Activated naive CD4-positive, alpha-beta T cell treated with anti-CD3 and anti-CD28 coated beads, Interleukin-2, amount 50 U/mL, for 72 hours (primary cell): Measurements from ENCODE around the gene SULT1A3. TPM values are rescaled to one million over a fixed set of nuclear protein-coding genes. Genes with fewer than 3 reads are reported as not detected.
"Not testable (repeated sequence)": the region's sequence is repeated elsewhere in the genome, so short reads cannot be mapped to it uniquely, and the experiment has no call there.

Experiments
- ATAC-seq, 2 donors: fragments of 150-1000 bp; cut with Tn5 transposase; 2 replicates each; pipeline ENCODE4 v1.10.0; 2021; ENCODE audit warnings: mild to moderate bottlenecking in 2 of 2, moderate library complexity in 2 of 2
- DNase-seq, 2 donors: peaks; one replicate each; pipeline ENCODE4 v3.0.0; 2021 to 2022; ENCODE audit warnings: low spot score in 2 of 2
- H3K27ac Mint-ChIP-seq, 2 donors: one replicate each; pipeline ENCODE4 v1.8.0; 2022; ENCODE audit warnings: mild to moderate bottlenecking in 2 of 2, mixed read lengths in 2 of 2
- H3K36me3 Mint-ChIP-seq, 2 donors: one replicate each; pipeline ENCODE4 v1.8.0; 2022; ENCODE audit warnings: mixed read lengths in 2 of 2
- H3K9me3 Mint-ChIP-seq, 2 donors: one replicate each; pipeline ENCODE4 v1.8.0; 2022; ENCODE audit warnings: mixed read lengths in 2 of 2
- total RNA-seq, 2 donors: library from RNA; stranded (reverse); gene quantifications; one replicate each; pipeline ENCODE4 v1.2.3, GENCODE V29; 2022

Gene SULT1A3
- total RNA-seq, 2 donors from 2014 or later, result 18.0 to 31.9 TPM

DNA sequence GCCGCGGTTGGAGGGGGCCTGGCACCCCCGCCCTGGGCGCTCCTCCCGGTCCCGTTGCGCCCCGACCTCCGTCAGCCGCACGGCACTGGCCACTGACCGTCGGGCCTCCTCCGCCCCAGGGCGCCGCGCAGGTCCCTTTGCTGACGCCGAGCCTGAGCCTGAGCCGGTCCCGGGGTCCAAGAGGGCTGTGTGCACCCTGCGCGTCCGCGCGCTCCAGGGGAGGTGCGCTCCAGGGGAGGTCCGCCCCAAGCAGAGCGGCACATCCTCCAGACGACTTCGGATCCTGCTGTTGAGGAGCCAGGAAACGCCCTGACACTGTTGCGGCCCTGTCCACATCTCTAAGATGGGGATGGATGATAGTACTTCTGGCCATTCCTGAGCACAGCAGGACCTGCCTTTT lies 7.2 kb downstream of the SULT1A3 start:
- H3K36me3 Mint-ChIP-seq, DNase-seq, H3K27ac Mint-ChIP-seq, H3K9me3 Mint-ChIP-seq: not testable (repeated sequence)
- ATAC-seq, result peak; percentile 51 to 61

DNA sequence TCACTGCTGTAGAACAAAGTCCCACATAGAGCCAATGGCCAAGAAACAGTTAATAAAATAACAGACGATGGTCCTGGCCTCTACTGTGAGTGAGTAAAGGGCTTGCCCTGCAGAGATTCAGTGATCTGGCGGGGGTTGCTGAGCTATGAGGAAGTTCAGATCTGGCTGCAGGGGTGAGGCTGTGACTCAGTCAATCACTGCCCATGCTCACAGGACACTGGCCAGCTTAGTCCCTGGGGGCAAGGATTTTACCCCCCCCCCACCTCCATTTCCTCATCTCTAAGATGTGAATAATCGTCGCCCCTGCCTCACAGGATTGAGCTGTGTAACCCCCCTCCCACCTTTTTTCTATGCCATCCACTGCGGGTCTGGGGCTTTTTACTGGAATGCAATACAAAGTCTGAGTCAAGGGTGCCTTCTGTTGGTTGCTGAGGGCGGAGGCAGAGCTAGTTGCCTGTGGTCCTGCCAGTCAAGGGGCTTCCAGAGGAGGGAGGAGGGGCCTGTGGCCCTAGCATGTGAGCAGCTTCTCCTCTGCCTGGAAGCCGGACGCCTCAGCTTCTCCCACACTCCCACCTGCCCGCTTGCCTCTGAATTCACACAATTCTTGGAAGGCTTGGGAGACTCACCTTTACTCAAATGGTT lies 8.1 kb downstream of the SULT1A3 start:
- H3K9me3 Mint-ChIP-seq, DNase-seq, H3K36me3 Mint-ChIP-seq, H3K27ac Mint-ChIP-seq: not testable (repeated sequence)
- ATAC-seq, result peak; percentile 10 to 31

DNA sequence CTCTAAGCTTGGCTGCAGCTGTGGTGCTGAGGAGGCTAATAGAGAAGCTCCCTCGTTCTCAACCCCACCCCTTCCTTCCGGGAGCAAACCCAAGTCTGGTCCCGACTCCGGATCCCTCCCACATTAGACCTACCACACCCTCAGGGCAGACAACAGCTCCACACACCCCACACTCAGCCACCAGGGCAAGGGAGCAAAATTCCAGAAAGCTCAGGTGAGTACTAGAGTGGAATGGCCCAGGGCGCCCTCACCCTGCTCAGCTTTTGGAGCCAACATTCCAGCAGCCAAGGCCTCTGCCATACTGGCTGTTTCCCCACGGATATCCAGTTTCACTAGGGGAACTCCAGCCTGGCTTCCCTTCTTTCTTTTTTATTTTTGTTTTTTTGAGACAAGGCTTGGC lies 10.0 kb downstream of the SULT1A3 start:
- not testable (repeated sequence) for H3K27ac Mint-ChIP-seq, ATAC-seq, H3K9me3 Mint-ChIP-seq, DNase-seq, H3K36me3 Mint-ChIP-seq

DNA sequence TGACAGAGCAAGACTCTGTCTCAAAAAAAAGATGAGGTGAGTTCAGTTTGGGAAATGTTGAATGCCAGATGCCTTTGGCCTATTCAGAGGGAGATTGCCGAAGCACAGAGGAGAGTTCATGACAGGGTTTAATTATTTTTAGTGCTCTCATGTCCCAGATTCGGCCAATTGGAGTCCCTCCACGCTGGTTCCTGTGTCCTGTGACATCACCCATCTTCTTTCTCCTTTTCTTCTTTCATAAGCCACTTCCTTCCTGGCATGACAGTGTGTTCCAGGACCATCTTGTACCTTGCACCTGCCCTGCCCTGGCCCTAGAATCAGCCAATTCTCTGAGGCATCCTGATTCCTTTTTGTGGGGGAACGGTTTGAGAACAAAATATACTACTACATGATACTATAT lies 12.4 kb downstream of the SULT1A3 start:
- DNase-seq, H3K27ac Mint-ChIP-seq, H3K36me3 Mint-ChIP-seq, H3K9me3 Mint-ChIP-seq: not testable (repeated sequence)
- peak; percentile 35 to 83 for ATAC-seq

DNA sequence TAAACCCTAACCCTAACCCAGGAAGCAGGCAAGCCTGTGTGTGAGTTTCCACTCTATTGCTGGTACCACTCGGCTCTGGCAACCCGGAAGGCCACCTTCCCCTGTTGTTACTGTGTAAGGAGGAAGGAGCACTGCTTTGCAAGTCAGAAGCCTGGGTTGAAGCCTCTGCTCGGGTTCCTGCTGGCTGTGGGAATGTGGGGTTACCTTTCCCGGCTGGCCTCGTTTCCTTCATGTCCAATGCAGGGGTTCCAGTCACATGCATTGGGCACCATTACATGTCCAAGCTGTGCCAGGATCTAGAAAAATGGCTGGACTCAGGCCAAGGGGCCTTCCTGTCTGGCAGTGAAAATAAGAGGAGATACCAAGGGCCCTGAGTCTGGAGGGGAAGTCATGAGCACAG lies 18.0 kb downstream of the SULT1A3 start:
- DNase-seq, result peak in 1 of 2 donors; percentile 44
- not testable (repeated sequence) for ATAC-seq, H3K36me3 Mint-ChIP-seq, H3K9me3 Mint-ChIP-seq, H3K27ac Mint-ChIP-seq

DNA sequence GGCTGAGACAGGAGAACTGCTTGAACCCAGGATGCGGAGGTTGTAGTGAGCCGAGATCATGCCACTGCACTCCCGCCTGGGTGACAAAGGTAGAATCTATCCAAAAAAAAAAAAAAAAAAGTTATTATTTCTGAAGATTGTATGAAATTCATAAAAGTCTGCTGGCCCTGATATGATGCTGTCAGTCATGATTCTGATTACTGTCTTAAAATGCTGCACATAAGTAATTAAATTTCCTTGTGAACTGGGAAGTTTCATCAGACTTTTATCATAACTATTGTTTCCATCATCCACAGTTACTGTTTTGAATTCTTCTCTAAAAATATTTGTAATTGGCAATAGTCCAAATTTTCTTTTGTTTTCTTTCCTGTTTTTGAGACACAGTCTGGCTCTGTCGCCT lies 49.3 kb downstream of the SULT1A3 start, which contains the start of gene NPIPB13:
NPIPB13 (minus strand) TSS at position 101 of the 400 bp plus-strand sequence. CDS start 2,906 bp downstream, outside the sequence.
- H3K9me3 Mint-ChIP-seq, ATAC-seq, H3K27ac Mint-ChIP-seq, H3K36me3 Mint-ChIP-seq, DNase-seq: not testable (repeated sequence)

Other genes with a start within 250 kb of the SULT1A3 start
- 10 to 100 TPM; 52.5 to 63.8 TPM for gene TMEM219, start 237.2 kb upstream of the SULT1A3 start, total RNA-seq
- 10 to 100 TPM; 29.6 to 52.7 TPM for gene TAOK2, start 225.4 kb upstream of the SULT1A3 start, total RNA-seq
- 10 to 100 TPM; 30.1 to 38.7 TPM for gene HIRIP3, start 203.6 kb upstream of the SULT1A3 start, total RNA-seq
- 10 to 100 TPM; 85.3 to 90.7 TPM for gene INO80E, start 203.0 kb upstream of the SULT1A3 start, total RNA-seq
- 1 to 10 TPM in 1 of 2 donors, under 1 TPM in 1; 0.80 to 2.0 TPM for gene DOC2A, start 188.2 kb upstream of the SULT1A3 start, total RNA-seq
- gene C16orf92, start 176.1 kb upstream of the SULT1A3 start, total RNA-seq, result not detected
- 10 to 100 TPM in 1 of 2 donors, 1 to 10 TPM in 1; 3.4 to 14.1 TPM for gene TLCD3B, start 168.0 kb upstream of the SULT1A3 start, total RNA-seq
- 1,000 to 10,000 TPM; 1,322 to 2,822 TPM for gene ALDOA, start 133.5 kb upstream of the SULT1A3 start, total RNA-seq
- 100 to 1,000 TPM; 130 to 136 TPM for gene PPP4C, start 123.3 kb upstream of the SULT1A3 start, total RNA-seq
- gene TBX6, start 107.3 kb upstream of the SULT1A3 start, total RNA-seq, result 1 to 10 TPM; 3.9 to 5.7 TPM
- 100 to 1,000 TPM in 1 of 2 donors, 10 to 100 TPM in 1; 24.0 to 112 TPM for gene YPEL3, start 103.0 kb upstream of the SULT1A3 start, total RNA-seq
- 10 to 100 TPM; 16.7 to 25.8 TPM for gene GDPD3, start 85.7 kb upstream of the SULT1A3 start, total RNA-seq
- gene MAPK3, start 76.0 kb upstream of the SULT1A3 start, total RNA-seq, result 100 to 1,000 TPM in 1 of 2 donors, 10 to 100 TPM in 1; 81.0 to 126 TPM
- 1,000 to 10,000 TPM in 1 of 2 donors, 100 to 1,000 TPM in 1; 672 to 1,124 TPM for gene CORO1A, start 15.7 kb upstream of the SULT1A3 start, total RNA-seq
- 100 to 1,000 TPM; 158 to 173 TPM for gene BOLA2B, start 5.6 kb upstream of the SULT1A3 start, total RNA-seq
- 10 to 100 TPM; 46.4 to 84.7 TPM for gene SLX1A, start 5.4 kb upstream of the SULT1A3 start, total RNA-seq
- gene NPIPB13, start 49.2 kb downstream of the SULT1A3 start, total RNA-seq, result 10 to 100 TPM; 16.4 to 23.5 TPM
- 10 to 100 TPM; 57.3 to 64.4 TPM for gene CD2BP2, start 156.1 kb downstream of the SULT1A3 start, total RNA-seq
- gene TBC1D10B, start 171.2 kb downstream of the SULT1A3 start, total RNA-seq, result 10 to 100 TPM; 52.5 to 69.5 TPM
- 1 to 10 TPM in 1 of 2 donors, under 1 TPM in 1; 0.97 to 1.2 TPM for gene MYL11, start 175.5 kb downstream of the SULT1A3 start, total RNA-seq
- gene SEPTIN1, start 183.3 kb downstream of the SULT1A3 start, total RNA-seq, result 100 to 1,000 TPM; 161 to 208 TPM
- 10 to 100 TPM in 1 of 2 donors, 1 to 10 TPM in 1; 7.6 to 10.9 TPM for gene ZNF48, start 196.2 kb downstream of the SULT1A3 start, total RNA-seq
- gene ZNF771, start 208.4 kb downstream of the SULT1A3 start, total RNA-seq, result 1 to 10 TPM; 4.4 to 7.9 TPM
- 100 to 1,000 TPM in 1 of 2 donors, 10 to 100 TPM in 1; 53.1 to 113 TPM for gene DCTPP1, start 230.8 kb downstream of the SULT1A3 start, total RNA-seq
- gene SEPHS2, start 246.6 kb downstream of the SULT1A3 start, total RNA-seq, result 10 to 100 TPM; 54.8 to 62.7 TPM